ENCODE measurements around the gene PXK.
A peak's percentile ranks its signal among the peaks of the same experiment; 100 is the strongest.

Gene PXK

DNA sequence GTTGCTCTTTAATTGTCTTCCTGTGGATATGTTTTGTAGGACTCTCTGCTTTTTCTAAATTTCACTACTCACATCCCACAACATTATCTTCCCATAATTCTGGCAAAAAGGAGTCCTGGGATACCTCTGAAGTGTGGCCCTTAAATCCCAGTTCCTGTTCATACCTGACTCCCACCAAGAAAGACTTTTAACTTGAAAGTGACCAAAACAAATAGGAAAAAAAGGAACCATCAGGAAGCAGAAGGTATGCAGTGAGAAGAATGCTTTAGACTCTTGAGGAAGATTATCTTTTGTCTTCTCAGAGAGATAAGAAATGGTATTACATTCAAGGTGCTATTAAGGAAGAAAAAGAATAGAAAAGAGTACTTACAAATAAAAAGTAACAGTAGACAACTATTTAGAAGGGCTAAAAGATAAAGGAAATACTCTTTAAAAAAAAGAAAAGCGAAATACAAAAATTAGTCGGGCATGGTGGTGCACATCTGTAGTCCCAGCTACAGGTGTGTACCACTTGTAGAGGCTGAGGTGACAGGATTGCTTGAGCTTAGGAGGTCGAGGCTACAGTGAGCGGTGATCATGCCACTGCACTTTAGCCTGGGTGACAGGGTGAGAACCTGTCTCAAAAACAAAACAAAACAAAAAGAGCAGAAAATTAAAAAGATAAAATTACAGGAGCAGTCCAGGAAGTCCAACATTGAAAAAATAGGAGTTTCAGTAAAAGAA is 46.8 kb downstream of the PXK start:
- TF ChIP-seq, protein P1, sequence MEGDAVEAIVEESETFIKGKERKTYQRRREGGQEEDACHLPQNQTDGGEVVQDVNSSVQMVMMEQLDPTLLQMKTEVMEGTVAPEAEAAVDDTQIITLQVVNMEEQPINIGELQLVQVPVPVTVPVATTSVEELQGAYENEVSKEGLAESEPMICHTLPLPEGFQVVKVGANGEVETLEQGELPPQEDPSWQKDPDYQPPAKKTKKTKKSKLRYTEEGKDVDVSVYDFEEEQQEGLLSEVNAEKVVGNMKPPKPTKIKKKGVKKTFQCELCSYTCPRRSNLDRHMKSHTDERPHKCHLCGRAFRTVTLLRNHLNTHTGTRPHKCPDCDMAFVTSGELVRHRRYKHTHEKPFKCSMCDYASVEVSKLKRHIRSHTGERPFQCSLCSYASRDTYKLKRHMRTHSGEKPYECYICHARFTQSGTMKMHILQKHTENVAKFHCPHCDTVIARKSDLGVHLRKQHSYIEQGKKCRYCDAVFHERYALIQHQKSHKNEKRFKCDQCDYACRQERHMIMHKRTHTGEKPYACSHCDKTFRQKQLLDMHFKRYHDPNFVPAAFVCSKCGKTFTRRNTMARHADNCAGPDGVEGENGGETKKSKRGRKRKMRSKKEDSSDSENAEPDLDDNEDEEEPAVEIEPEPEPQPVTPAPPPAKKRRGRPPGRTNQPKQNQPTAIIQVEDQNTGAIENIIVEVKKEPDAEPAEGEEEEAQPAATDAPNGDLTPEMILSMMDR (conservative IDR thresholded peaks at IDR 0.05; ENCODE audit: low read depth, low read length): no peak
- H3K9ac ChIP-seq: no peak overlapping the region
- H3K79me2 ChIP-seq (ENCODE audit: insufficient read depth, low read depth): no peaks in the 10 kb centered on the region
- no peak overlapping the region for H3K4me2 ChIP-seq
- no peak overlapping the region for H2AFZ ChIP-seq (ENCODE audit: low read depth)
- no peak overlapping the region for H3K27ac ChIP-seq
- no peaks in the 10 kb centered on the region for H3K36me3 ChIP-seq (ENCODE audit: insufficient read depth)
- no peaks in the 10 kb centered on the region for H3K27me3 ChIP-seq (ENCODE audit: insufficient read depth, low read depth)
- peaks cover 16% of the 10 kb centered on the region for H3K4me1 ChIP-seq (ENCODE audit: low read depth, poor library complexity, severe bottlenecking)
- H4K20me1 ChIP-seq (ENCODE audit: insufficient read depth): no peaks in the 10 kb centered on the region
- H3K4me3 ChIP-seq (IDR thresholded peaks at IDR 0.05; ENCODE audit: insufficient read depth, low read depth, low read length): no peak overlapping the region

DNA sequence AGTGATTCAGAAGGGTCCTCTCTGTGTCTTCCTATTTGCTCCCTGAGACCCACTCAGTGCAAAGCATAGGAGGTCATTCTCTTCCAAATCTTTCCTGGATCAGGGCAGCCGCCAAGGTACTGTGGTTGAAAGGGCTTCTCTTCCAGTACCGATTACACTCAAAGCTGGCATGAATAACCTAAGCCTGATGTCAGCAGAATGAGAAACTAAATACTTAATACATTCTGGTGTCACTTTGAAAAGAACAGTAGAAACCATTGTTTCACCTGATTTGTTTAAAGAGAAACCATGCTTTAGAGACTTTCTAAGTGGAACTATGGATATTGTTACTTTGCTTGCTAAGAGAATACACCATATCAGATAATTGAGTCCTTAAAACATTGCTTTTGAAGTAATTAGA is 50.8 kb downstream of the PXK start:
- Histone ChIP-seq H3K9ac (no peak overlapping the region), H3K79me2 (ENCODE audit: insufficient read depth, low read depth) (no peaks in the 10 kb centered on the region), H3K4me2 (peak overlapping the region; percentile 20; the same call in 1 of the 2 replicates), H3K4me3 (IDR thresholded peaks at IDR 0.05; ENCODE audit: insufficient read depth, low read depth, low read length) (no peak overlapping the region), H3K27ac (no peak overlapping the region), H3K27me3 (ENCODE audit: insufficient read depth, low read depth) (no peaks in the 10 kb centered on the region), H3K4me1 (ENCODE audit: low read depth, poor library complexity, severe bottlenecking) (peaks cover 22% of the 10 kb centered on the region), H2AFZ (ENCODE audit: low read depth) (no peak overlapping the region), H3K36me3 (ENCODE audit: insufficient read depth) (no peaks in the 10 kb centered on the region), H4K20me1 (ENCODE audit: insufficient read depth) (no peaks in the 10 kb centered on the region)
- TF ChIP-seq, protein P1 (conservative IDR thresholded peaks at IDR 0.05; ENCODE audit: low read depth, low read length): no peak

DNA sequence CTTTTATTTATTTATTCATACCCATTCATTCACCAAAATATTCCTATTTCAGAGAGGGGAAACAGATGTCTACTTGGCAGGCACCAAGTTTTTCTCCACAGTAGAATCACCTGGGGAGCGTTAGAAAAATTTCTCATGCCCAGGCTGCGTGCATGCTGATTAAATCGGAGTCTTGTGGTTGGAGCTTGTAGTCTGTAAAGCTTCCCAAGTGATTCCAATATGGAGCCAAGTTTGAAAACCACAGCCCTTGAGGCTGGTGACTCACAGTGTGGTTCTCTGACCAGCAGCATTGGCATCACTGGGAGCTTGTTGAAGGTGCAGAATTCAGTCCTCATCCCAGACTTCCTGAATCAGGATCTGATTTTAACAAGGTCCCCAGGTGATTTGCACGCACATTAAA is 51.2 kb downstream of the PXK start:
- TF ChIP-seq, protein P1 (conservative IDR thresholded peaks at IDR 0.05; ENCODE audit: low read depth, low read length): no peak
- Histone ChIP-seq H3K4me3 (IDR thresholded peaks at IDR 0.05; ENCODE audit: insufficient read depth, low read depth, low read length) (no peak overlapping the region), H3K27me3 (ENCODE audit: insufficient read depth, low read depth) (no peaks in the 10 kb centered on the region), H3K27ac (peak overlapping the region; percentile 28; the same call in 1 of the 2 replicates), H3K9ac (no peak overlapping the region), H2AFZ (ENCODE audit: low read depth) (no peak overlapping the region), H4K20me1 (ENCODE audit: insufficient read depth) (no peaks in the 10 kb centered on the region), H3K36me3 (ENCODE audit: insufficient read depth) (no peaks in the 10 kb centered on the region), H3K4me2 (peak overlapping the region; percentile 20; the same call in 1 of the 2 replicates), H3K79me2 (ENCODE audit: insufficient read depth, low read depth) (no peaks in the 10 kb centered on the region), H3K4me1 (ENCODE audit: low read depth, poor library complexity, severe bottlenecking) (peaks cover 22% of the 10 kb centered on the region)

- peaks cover 22% of the 10 kb centered on the region for H3K4me1 ChIP-seq (ENCODE audit: low read depth, poor library complexity, severe bottlenecking)
- H3K36me3 ChIP-seq (ENCODE audit: insufficient read depth): no peaks in the 10 kb centered on the region
- H2AFZ ChIP-seq (ENCODE audit: low read depth): no peak overlapping the region
- no peaks in the 10 kb centered on the region for H4K20me1 ChIP-seq (ENCODE audit: insufficient read depth)
- H3K79me2 ChIP-seq (ENCODE audit: insufficient read depth, low read depth): no peaks in the 10 kb centered on the region
- no peaks in the 10 kb centered on the region for H3K27me3 ChIP-seq (ENCODE audit: insufficient read depth, low read depth)
- peak overlapping the region; percentile 20; the same call in 1 of the 2 replicates for H3K4me2 ChIP-seq
- H3K9ac ChIP-seq: no peak overlapping the region
- TF ChIP-seq, protein P1 (conservative IDR thresholded peaks at IDR 0.05; ENCODE audit: low read depth, low read length): no peak
- H3K27ac ChIP-seq: peak overlapping the region; percentile 28; the same call in 1 of the 2 replicates
- no peak overlapping the region for H3K4me3 ChIP-seq (IDR thresholded peaks at IDR 0.05; ENCODE audit: insufficient read depth, low read depth, low read length)
Observed at GRCh38 chr3:58384381-58385090, 51.8 kb downstream of the PXK start.

All from KMS-11 (cell line).